ENCODE results near the gene PWP1. TPM values are rescaled to one million over a fixed set of nuclear protein-coding genes. Genes with fewer than 3 reads are reported as not detected.

PWP1 gene
- total and polyA plus RNA-seq, 5 donors, result 11.4 to 14.7 (median 13.0) TPM

DNA sequence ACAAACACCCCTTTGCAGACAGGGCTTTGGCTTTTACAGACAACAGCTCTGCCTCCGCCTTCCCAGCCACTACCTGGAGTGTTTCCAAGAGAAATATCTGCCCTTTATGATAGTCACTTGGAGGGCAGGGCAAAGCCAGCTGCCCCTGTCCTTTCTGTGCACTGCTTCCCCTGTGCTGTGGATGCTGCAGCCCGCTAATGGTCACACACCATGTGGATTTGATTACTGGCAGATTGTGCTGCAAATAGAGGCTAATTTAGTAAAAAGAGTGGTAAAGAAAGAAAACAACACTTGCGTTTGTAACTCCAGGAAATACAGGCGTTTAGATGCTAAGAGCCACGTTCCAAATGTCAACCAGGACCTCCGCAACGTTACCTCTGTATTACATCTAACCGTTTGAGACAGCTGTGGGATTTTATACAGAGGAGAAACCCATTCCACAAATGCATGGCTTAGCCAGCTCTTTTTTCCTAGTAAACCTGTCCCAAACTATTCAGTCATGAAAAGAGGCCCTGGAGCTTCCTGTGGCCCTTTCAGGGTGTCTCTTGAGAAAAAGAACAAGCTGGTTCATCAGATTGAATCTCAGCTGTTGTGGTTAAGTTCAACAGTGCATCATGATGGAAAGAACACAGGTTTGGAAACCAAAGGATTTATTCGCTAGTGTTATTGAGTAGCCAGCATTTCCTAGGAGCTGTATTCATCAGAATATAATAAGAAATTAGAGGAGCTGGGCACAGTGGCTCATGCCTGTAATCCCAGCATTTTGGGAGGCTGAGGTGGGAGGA lies 30.1 kb upstream of the PWP1 start:
- Histone ChIP-seq H3K4me3 (ENCODE audit: low read length) (no peak overlapping the region), H3K9me3 (ENCODE audit: control insufficient read depth, low read length) (no peaks in the 10 kb centered on the region), H3K4me1 (ENCODE audit: control insufficient read depth, insufficient read depth, low read length) (no peaks in the 10 kb centered on the region), H3K27me3 (ENCODE audit: control insufficient read depth, insufficient read depth) (no peaks in the 10 kb centered on the region), H3K27ac (ENCODE audit: low read length) (no peak overlapping the region)
- intact Hi-C loops (cut with DNase I), result no loop called here
- 64% methylated on average over 9 of the region's 9 CpGs for WGBS
- peak; percentile 36 to 74 for ATAC-seq
- DNase-seq, result no peak

DNA sequence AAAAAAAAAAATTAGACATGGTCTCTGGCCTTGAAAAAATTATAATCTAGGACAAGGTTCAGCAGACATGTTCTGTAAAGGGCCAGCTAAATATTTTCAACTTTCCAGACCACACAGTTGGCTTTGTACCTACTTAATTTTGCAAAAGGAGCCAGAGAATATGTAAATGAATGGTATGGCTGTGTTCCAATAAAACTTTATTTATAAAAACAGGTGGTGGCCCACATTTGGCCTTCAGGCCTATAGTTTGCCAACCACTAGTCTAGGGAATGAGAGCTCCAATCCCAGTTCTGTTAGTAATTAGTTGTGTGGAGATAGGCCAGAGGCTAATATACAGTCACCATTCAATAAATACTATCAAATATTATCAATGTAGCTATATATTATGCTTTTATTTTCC lies 29.3 kb upstream of the PWP1 start:
- DNase-seq (no peak), ATAC-seq (no peak)
- intact Hi-C loops (cut with DNase I), result no loop called here
- H3K4me3 ChIP-seq (ENCODE audit: low read length), result no peak overlapping the region
- H3K4me1 ChIP-seq (ENCODE audit: control insufficient read depth, insufficient read depth, low read length), result no peaks in the 10 kb centered on the region
- no peak overlapping the region for H3K27ac ChIP-seq (ENCODE audit: low read length)
- H3K27me3 ChIP-seq (ENCODE audit: control insufficient read depth, insufficient read depth), result no peaks in the 10 kb centered on the region
- no peaks in the 10 kb centered on the region for H3K9me3 ChIP-seq (ENCODE audit: control insufficient read depth, low read length)

DNA sequence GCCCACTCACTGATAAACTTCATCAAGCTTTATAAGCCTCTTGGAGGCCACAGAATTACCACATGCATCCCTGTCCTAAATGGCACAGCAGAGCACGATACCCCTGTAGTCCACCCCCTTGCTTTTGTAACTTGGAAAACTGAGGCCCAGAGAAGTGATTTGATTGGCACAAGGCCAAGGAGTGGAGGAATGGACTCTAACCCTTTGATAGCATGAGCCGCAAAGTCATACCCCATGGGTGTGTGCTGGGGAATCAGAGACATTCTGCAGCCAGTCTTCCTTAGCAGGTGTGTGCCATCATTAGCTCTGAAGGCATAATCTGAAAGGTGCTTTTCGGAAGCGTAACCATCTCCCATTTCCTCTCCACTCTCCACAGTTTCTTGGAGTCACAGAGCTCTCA lies 28.5 kb upstream of the PWP1 start:
- H3K4me3 ChIP-seq (ENCODE audit: low read length), result no peak overlapping the region
- DNase-seq (no peak), ATAC-seq (no peak)
- no peaks in the 10 kb centered on the region for H3K27me3 ChIP-seq (ENCODE audit: control insufficient read depth, insufficient read depth)
- no peak overlapping the region for H3K27ac ChIP-seq (ENCODE audit: low read length)
- H3K9me3 ChIP-seq (ENCODE audit: control insufficient read depth, low read length), result no peaks in the 10 kb centered on the region
- 85% methylated on average over 4 of the region's 4 CpGs for WGBS
- intact Hi-C loops (cut with DNase I), result no loop called here
- no peaks in the 10 kb centered on the region for H3K4me1 ChIP-seq (ENCODE audit: control insufficient read depth, insufficient read depth, low read length)

DNA sequence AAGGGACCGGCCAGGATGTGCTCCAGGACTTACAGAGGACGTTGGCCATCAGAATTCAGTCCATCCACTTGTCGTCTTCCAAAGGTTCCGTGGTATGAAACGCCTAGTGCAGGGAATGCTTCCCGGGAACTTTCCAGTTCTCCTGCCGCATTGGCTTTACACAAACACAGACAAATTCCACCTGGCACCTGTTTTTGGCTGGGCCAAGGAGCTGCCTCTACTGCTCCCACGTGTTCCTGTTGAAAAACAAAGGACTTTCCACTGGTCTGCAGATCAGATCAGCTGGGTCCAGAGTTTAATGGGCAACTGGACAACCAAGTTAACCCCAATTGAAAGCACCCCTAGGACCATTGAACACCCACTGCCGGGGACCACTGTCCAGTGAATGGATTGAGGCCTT lies 28.0 kb upstream of the PWP1 start:
- Histone ChIP-seq H3K4me3 (ENCODE audit: low read length) (no peak overlapping the region), H3K4me1 (ENCODE audit: control insufficient read depth, insufficient read depth, low read length) (no peaks in the 10 kb centered on the region), H3K27me3 (ENCODE audit: control insufficient read depth, insufficient read depth) (no peaks in the 10 kb centered on the region), H3K9me3 (ENCODE audit: control insufficient read depth, low read length) (no peaks in the 10 kb centered on the region), H3K27ac (ENCODE audit: low read length) (no peak overlapping the region)
- intact Hi-C loops (cut with DNase I), result no loop called here
- no peak for ATAC-seq
- DNase-seq, result no peak
- 92% methylated on average over 9 of the region's 9 CpGs for WGBS

DNA sequence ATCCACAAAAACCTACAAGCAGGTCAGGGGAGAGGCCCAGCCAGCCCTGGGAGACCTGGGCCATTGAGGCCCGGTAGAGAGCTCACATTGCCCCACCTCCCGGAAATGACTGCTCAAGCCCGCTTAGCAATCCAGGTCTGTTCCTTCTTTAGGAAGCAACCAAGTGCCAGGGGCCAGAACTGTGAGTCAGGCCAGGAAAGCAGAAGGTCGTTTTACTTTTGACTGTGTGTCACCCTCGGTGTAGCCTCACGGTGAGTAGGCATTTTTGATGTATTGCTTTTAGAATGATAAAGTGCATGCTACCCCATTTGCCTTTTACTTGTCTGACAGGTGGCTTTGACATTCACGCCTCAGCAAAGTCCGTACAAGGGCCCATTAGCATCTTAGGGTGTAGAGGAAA lies 25.4 kb upstream of the PWP1 start:
- DNase-seq, result no peak
- no peak for ATAC-seq
- Histone ChIP-seq H3K9me3 (ENCODE audit: control insufficient read depth, low read length) (no peaks in the 10 kb centered on the region), H3K4me3 (ENCODE audit: low read length) (no peak overlapping the region), H3K27me3 (ENCODE audit: control insufficient read depth, insufficient read depth) (no peaks in the 10 kb centered on the region), H3K4me1 (ENCODE audit: control insufficient read depth, insufficient read depth, low read length) (no peaks in the 10 kb centered on the region), H3K27ac (ENCODE audit: low read length) (no peak overlapping the region)
- intact Hi-C loops (cut with DNase I), result no loop called here
- WGBS, result 77% methylated on average over 8 of the region's 8 CpGs

DNA sequence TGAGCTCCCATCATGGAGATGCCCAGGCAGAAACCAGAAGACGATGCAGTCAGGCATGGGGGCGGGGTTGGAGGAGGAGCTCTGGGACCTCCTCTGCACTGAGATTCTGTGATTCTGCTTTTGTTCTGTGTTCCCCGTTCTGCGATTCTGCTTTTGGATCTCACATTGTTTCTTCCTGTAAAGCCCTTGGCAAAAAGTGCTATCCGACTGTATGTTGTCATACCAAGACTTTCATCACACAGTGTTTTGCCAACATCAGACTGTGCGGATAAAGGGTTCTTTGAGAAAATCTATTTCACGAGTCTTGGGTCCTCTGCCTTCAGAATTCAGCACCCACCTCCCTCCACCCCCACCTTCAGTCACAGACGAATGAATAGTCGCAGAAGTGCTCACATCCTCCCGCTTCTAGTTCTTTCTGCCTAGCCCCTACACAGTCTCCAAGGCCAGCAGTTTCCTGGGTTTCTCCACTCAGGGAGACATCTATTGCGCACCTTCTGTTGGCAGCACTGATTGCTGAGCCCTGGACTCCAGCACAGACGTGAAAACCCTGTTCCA lies 24.7 kb upstream of the PWP1 start:
- Histone ChIP-seq H3K27ac (ENCODE audit: low read length) (no peak overlapping the region), H3K9me3 (ENCODE audit: control insufficient read depth, low read length) (no peaks in the 10 kb centered on the region), H3K4me1 (ENCODE audit: control insufficient read depth, insufficient read depth, low read length) (no peaks in the 10 kb centered on the region), H3K27me3 (ENCODE audit: control insufficient read depth, insufficient read depth) (no peaks in the 10 kb centered on the region), H3K4me3 (ENCODE audit: low read length) (no peak overlapping the region)
- peak; percentile 42 to 52 for ATAC-seq
- intact Hi-C loops (cut with DNase I), result no loop called here
- 51% methylated on average over 12 of the region's 12 CpGs for WGBS
- peak in 1 of 3 donors; percentile 48 for DNase-seq

DNA sequence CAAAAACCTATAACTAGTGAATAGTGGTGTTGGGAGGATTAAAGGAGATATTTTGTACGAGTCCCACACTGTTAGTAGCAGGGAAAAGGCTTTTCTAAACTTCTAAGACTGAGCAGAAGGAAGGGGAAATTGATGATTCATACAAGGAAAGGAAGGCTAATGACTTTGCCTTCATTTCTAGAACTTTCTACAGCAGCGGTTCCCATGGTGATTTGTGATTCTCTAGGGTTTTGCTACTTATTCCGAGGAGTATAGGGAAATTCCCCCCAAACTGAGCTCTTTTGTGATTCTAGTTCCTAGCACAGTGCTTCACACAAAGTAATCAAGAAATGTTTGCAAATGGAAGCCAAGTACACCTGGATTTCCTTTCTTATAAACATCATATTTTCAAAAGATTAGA lies 23.8 kb upstream of the PWP1 start:
- 56% methylated on average over 3 of the region's 3 CpGs for WGBS
- intact Hi-C loops (cut with DNase I), result no loop called here
- no peaks in the 10 kb centered on the region for H3K4me1 ChIP-seq (ENCODE audit: control insufficient read depth, insufficient read depth, low read length)
- H3K9me3 ChIP-seq (ENCODE audit: control insufficient read depth, low read length), result no peaks in the 10 kb centered on the region
- no peak overlapping the region for H3K27ac ChIP-seq (ENCODE audit: low read length)
- DNase-seq (no peak), ATAC-seq (no peak)
- no peak overlapping the region for H3K4me3 ChIP-seq (ENCODE audit: low read length)
- H3K27me3 ChIP-seq (ENCODE audit: control insufficient read depth, insufficient read depth), result no peaks in the 10 kb centered on the region

DNA sequence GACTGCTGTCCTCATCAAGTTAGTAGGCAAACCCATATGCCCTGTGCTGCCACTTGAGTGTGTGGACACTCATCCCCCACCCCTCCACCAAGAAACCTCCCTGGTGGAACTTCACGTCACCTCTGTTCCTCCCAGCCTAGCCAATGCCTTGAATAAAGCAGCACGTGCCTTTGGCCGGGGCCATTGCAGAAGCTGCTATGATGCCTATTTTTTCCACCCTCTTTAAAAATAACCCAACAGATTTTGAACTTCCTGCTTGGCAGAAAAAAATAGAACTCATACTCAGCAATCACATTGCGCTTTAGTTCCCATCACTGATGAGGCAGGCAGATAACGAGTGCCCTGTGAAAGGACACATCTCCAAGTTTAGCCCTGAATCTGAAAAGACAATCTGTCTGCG lies 23.1 kb upstream of the PWP1 start:
- 36% methylated on average over 6 of the region's 6 CpGs for WGBS

DNA sequence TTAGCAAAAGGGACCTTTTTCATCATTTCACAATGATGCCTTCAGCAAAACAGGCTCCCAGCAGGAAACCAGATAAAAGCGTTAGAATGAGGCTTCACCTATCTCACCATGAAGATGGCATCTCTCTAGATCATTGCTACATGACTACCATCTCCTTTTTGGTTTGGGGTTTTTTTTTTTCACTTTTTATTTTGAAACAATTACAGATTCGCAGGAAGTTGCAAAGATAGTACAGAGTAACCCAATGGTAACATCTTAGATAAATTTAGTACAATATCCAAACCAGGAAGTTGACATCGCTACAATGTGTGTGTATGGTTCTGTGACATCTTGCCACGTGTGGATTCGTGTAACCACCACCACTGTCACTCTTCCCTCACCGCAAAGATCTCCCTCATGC lies 22.3 kb upstream of the PWP1 start:
- Histone ChIP-seq H3K9me3 (ENCODE audit: control insufficient read depth, low read length) (no peaks in the 10 kb centered on the region), H3K4me1 (ENCODE audit: control insufficient read depth, insufficient read depth, low read length) (no peaks in the 10 kb centered on the region), H3K4me3 (ENCODE audit: low read length) (no peak overlapping the region), H3K27me3 (ENCODE audit: control insufficient read depth, insufficient read depth) (no peaks in the 10 kb centered on the region), H3K27ac (ENCODE audit: low read length) (no peak overlapping the region)
- WGBS, result 60% methylated on average over 6 of the region's 6 CpGs
- no peak for DNase-seq
- intact Hi-C loops (cut with DNase I), result no loop called here
- ATAC-seq, result no peak

More for the DNA sequence above, 23.1 kb upstream of the PWP1 start:
- ATAC-seq, result no peak
- no peaks in the 10 kb centered on the region for H3K4me1 ChIP-seq (ENCODE audit: control insufficient read depth, insufficient read depth, low read length)
- intact Hi-C loops (cut with DNase I), result no loop called here
- DNase-seq, result peak in 1 of 3 donors; percentile 58
- H3K27ac ChIP-seq (ENCODE audit: low read length), result no peak overlapping the region
- no peak overlapping the region for H3K4me3 ChIP-seq (ENCODE audit: low read length)
- H3K27me3 ChIP-seq (ENCODE audit: control insufficient read depth, insufficient read depth), result no peaks in the 10 kb centered on the region
- no peaks in the 10 kb centered on the region for H3K9me3 ChIP-seq (ENCODE audit: control insufficient read depth, low read length)

DNA sequence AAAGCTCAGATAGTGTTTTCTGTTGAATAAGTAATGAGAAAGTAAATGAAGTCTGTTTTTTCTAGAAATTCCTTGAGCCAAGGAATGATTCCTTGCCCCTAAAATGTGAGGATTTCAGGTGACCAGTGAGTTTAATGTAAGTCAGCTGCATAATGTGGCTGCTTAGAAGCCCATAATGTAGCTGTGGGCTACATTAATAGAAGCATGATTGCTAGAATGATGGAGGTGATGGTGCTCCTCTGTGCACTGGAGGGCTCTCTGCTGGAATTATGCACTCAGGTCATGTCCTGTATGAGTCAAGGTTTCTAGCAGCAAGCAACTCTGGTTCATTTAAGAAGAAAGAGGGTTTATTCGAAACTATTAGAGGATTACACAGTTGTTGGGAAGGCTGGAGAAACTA lies 19.6 kb upstream of the PWP1 start:
- intact Hi-C loops (cut with DNase I), result no loop called here
- ATAC-seq (no peak), DNase-seq (no peak)
- Histone ChIP-seq H3K27me3 (ENCODE audit: control insufficient read depth, insufficient read depth) (no peaks in the 10 kb centered on the region), H3K27ac (ENCODE audit: low read length) (no peak overlapping the region), H3K9me3 (ENCODE audit: control insufficient read depth, low read length) (no peaks in the 10 kb centered on the region), H3K4me1 (ENCODE audit: control insufficient read depth, insufficient read depth, low read length) (no peaks in the 10 kb centered on the region), H3K4me3 (ENCODE audit: low read length) (no peak overlapping the region)
- WGBS, result 95% methylated on average over 1 of the region's 1 CpG

DNA sequence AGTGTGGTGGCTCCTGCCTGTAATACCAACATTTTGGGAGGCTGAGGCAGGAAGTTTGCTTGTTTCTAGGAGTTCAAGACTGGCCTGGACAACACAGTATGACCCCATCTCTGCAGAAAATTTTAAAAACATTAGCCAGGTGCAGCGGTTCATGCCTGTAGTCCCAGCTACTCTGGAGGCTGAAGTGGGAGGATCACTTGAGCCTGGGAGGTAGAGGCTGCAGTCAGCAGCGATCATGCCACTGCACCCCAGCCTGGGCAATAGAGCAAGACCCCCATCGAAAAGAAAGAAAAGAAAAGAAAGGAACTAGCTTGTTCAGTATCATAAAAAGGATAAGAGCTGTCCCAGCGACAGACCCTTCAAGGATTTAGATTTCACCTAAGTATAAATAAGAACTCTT lies 18.1 kb upstream of the PWP1 start:
- H3K9me3 ChIP-seq (ENCODE audit: control insufficient read depth, low read length), result no peaks in the 10 kb centered on the region
- H3K27ac ChIP-seq (ENCODE audit: low read length), result no peak overlapping the region
- 87% methylated on average over 4 of the region's 4 CpGs for WGBS
- ATAC-seq, result no peak
- no peak overlapping the region for H3K4me3 ChIP-seq (ENCODE audit: low read length)
- no peaks in the 10 kb centered on the region for H3K27me3 ChIP-seq (ENCODE audit: control insufficient read depth, insufficient read depth)
- no peak for DNase-seq
- intact Hi-C loops (cut with DNase I), result no loop called here
- H3K4me1 ChIP-seq (ENCODE audit: control insufficient read depth, insufficient read depth, low read length), result no peaks in the 10 kb centered on the region

Measured in right cardiac atrium (tissue), 5 donors.